ENCODE results near the gene ROBO1. TPM values are rescaled to one million over a fixed set of nuclear protein-coding genes. Genes with fewer than 3 reads are reported as not detected.

ROBO1 gene
- total RNA-seq, 1 donor = 69.8 TPM

- H2AFZ ChIP-seq (ENCODE audit: low read length) = no peak overlapping the region
- no peak for TF ChIP-seq CTCF (IDR thresholded peaks at IDR 0.05; ENCODE audit: extremely low read depth, low read depth, low read length)
Measured at GRCh38 chr3:79202471-79203143, 565.2 kb downstream of the ROBO1 start.

GRCh38 chr3:79200456-79200855 lies 567.3 kb downstream of the ROBO1 start:
- DNase-seq (ENCODE audit: insufficient read length, low spot score, missing footprints) = no peak
- Histone ChIP-seq H3K4me1 (ENCODE audit: insufficient read depth, low read length) (peaks cover 3% of the 10 kb centered on the region), H2AFZ (ENCODE audit: low read length) (no peak overlapping the region), H3K36me3 (ENCODE audit: insufficient read depth, low read length) (no peaks in the 10 kb centered on the region), H3K79me2 (ENCODE audit: insufficient read depth, low read length) (no peaks in the 10 kb centered on the region), H3K4me3 (ENCODE audit: insufficient read depth, low read length) (no peak overlapping the region), H3K27ac (ENCODE audit: low read depth, low read length) (no peak overlapping the region), H3K4me2 (ENCODE audit: insufficient read depth, low read length) (no peak overlapping the region), H3K27me3 (ENCODE audit: insufficient read depth, low read length) (no peaks in the 10 kb centered on the region), H3K9me3 (ENCODE audit: low read depth, low read length) (no peaks in the 10 kb centered on the region), H4K20me1 (ENCODE audit: insufficient read depth, low read length) (no peaks in the 10 kb centered on the region)
- TF ChIP-seq CTCF (IDR thresholded peaks at IDR 0.05; ENCODE audit: extremely low read depth, low read depth, low read length) = no peak

More at GRCh38 chr3:79202471-79203143, 565.2 kb downstream of the ROBO1 start:
- no peak for DNase-seq (ENCODE audit: insufficient read length, low spot score, missing footprints)
- Histone ChIP-seq H3K9me3 (ENCODE audit: low read depth, low read length) (no peaks in the 10 kb centered on the region), H3K4me1 (ENCODE audit: insufficient read depth, low read length) (peaks cover 3% of the 10 kb centered on the region), H3K4me3 (ENCODE audit: insufficient read depth, low read length) (no peak overlapping the region), H3K79me2 (ENCODE audit: insufficient read depth, low read length) (no peaks in the 10 kb centered on the region), H3K27ac (ENCODE audit: low read depth, low read length) (no peak overlapping the region), H4K20me1 (ENCODE audit: insufficient read depth, low read length) (no peaks in the 10 kb centered on the region), H3K27me3 (ENCODE audit: insufficient read depth, low read length) (no peaks in the 10 kb centered on the region), H3K36me3 (ENCODE audit: insufficient read depth, low read length) (no peaks in the 10 kb centered on the region), H3K4me2 (ENCODE audit: insufficient read depth, low read length) (no peak overlapping the region)

- no peak overlapping the region for H3K4me3 ChIP-seq (ENCODE audit: insufficient read depth, low read length)
- H3K36me3 ChIP-seq (ENCODE audit: insufficient read depth, low read length) = no peaks in the 10 kb centered on the region
- H2AFZ ChIP-seq (ENCODE audit: low read length) = no peak overlapping the region
- H3K79me2 ChIP-seq (ENCODE audit: insufficient read depth, low read length) = no peaks in the 10 kb centered on the region
- no peak for DNase-seq (ENCODE audit: insufficient read length, low spot score, missing footprints)
- peaks cover 3% of the 10 kb centered on the region for H3K4me1 ChIP-seq (ENCODE audit: insufficient read depth, low read length)
- no peak for TF ChIP-seq CTCF (IDR thresholded peaks at IDR 0.05; ENCODE audit: extremely low read depth, low read depth, low read length)
- H3K27ac ChIP-seq (ENCODE audit: low read depth, low read length) = no peak overlapping the region
- H3K4me2 ChIP-seq (ENCODE audit: insufficient read depth, low read length) = no peak overlapping the region
- H3K9me3 ChIP-seq (ENCODE audit: low read depth, low read length) = no peaks in the 10 kb centered on the region
- H3K27me3 ChIP-seq (ENCODE audit: insufficient read depth, low read length) = no peaks in the 10 kb centered on the region
- no peaks in the 10 kb centered on the region for H4K20me1 ChIP-seq (ENCODE audit: insufficient read depth, low read length)
Measured at GRCh38 chr3:79199966-79200365, 567.8 kb downstream of the ROBO1 start.

GRCh38 chr3:79187426-79187825 lies 580.4 kb downstream of the ROBO1 start:
- H3K4me3 ChIP-seq (ENCODE audit: insufficient read depth, low read length) = no peak overlapping the region
- H3K79me2 ChIP-seq (ENCODE audit: insufficient read depth, low read length) = no peaks in the 10 kb centered on the region
- DNase-seq (ENCODE audit: insufficient read length, low spot score, missing footprints) = no peak
- H2AFZ ChIP-seq (ENCODE audit: low read length) = no peak overlapping the region
- no peaks in the 10 kb centered on the region for H3K4me1 ChIP-seq (ENCODE audit: insufficient read depth, low read length)
- no peaks in the 10 kb centered on the region for H3K36me3 ChIP-seq (ENCODE audit: insufficient read depth, low read length)
- peaks cover 2% of the 10 kb centered on the region for H3K27me3 ChIP-seq (ENCODE audit: insufficient read depth, low read length)
- no peak overlapping the region for H3K27ac ChIP-seq (ENCODE audit: low read depth, low read length)
- H4K20me1 ChIP-seq (ENCODE audit: insufficient read depth, low read length) = no peaks in the 10 kb centered on the region
- no peak overlapping the region for H3K4me2 ChIP-seq (ENCODE audit: insufficient read depth, low read length)
- H3K9me3 ChIP-seq (ENCODE audit: low read depth, low read length) = no peaks in the 10 kb centered on the region
- no peak for TF ChIP-seq CTCF (IDR thresholded peaks at IDR 0.05; ENCODE audit: extremely low read depth, low read depth, low read length)
